Lower leg skin (tissue), 3 donors: ENCODE results near the gene FUT6.

ENCODE experiments used
- POLR2A ChIP-seq, 2 donors: fragments of 450-650 bp; IDR thresholded peaks; one replicate each; pipeline ENCODE4 v1.6.1; 2016 to 2017; ENCODE audit warnings: antibody characterized with exemption in 2 of 2, mild to moderate bottlenecking in 1 of 2, moderate library complexity in 1 of 2
- TF ChIP-seq, protein P1 (sequence below), 3 donors: fragments of 450-650 bp; IDR thresholded peaks; one replicate each; pipeline ENCODE4 v1.5.1; 2016; ENCODE audit warnings: antibody characterized with exemption in 3 of 3, mild to moderate bottlenecking in 3 of 3, moderate library complexity in 2 of 3

DNA sequence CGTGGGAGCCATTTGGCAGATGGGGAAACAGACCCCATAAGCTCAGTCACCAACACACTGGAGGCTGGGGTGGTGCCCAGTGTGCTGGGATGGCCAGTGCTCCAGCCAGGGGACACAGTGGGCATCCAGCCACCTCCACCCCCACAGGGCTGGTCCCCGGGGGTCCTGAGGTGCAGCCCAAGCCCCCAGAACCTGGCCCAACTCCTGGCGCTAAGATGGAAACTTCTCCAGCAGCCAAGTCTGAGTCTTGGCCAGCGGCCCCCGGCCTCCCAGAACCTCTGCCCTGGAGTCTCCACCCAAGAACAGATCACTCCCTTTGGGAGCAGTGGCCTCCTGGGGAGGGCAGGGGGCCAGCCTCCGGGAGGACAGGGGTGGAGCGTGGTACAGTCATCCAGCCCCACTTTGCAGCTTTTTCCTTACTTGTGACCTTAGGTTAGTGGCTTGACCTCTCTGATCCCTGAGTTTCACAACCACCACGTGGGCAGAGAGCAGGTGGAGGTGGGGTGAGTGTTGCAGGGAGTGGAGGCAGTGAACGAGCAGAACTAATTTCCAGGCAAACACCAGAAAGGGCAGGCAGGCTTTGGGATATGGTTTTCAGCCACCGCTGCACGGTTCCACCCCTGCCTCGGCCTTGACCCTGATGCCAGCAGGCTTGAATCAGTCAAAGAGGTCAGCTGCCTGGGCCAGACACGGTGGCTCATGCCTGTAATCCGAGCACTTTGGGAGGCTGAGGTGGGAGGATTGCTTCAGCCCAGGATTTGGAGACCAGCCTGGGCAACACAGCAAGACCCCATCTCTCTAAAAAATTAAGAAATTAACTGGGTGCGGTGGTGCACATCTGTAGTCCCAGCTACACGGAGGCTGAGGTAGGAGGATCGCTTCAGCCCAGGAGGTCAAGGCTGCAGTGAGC, 38.9 kb downstream of the FUT6 start:
- TF ChIP-seq POLR2A (IDR thresholded peaks at IDR 0.05), result no peak
- TF ChIP-seq, protein P1, sequence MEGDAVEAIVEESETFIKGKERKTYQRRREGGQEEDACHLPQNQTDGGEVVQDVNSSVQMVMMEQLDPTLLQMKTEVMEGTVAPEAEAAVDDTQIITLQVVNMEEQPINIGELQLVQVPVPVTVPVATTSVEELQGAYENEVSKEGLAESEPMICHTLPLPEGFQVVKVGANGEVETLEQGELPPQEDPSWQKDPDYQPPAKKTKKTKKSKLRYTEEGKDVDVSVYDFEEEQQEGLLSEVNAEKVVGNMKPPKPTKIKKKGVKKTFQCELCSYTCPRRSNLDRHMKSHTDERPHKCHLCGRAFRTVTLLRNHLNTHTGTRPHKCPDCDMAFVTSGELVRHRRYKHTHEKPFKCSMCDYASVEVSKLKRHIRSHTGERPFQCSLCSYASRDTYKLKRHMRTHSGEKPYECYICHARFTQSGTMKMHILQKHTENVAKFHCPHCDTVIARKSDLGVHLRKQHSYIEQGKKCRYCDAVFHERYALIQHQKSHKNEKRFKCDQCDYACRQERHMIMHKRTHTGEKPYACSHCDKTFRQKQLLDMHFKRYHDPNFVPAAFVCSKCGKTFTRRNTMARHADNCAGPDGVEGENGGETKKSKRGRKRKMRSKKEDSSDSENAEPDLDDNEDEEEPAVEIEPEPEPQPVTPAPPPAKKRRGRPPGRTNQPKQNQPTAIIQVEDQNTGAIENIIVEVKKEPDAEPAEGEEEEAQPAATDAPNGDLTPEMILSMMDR (IDR thresholded peaks at IDR 0.05), result no peak
